GM21786 (cell line): Measurements from ENCODE around the gene INCA1.

Source experiments
- ATAC-seq: cut with Tn5 transposase; IDR thresholded peaks from one replicate; pipeline ENCODE4 v1.9.1; 2021; ENCODE audit not compliant: unreplicated experiment

INCA1 gene

DNA sequence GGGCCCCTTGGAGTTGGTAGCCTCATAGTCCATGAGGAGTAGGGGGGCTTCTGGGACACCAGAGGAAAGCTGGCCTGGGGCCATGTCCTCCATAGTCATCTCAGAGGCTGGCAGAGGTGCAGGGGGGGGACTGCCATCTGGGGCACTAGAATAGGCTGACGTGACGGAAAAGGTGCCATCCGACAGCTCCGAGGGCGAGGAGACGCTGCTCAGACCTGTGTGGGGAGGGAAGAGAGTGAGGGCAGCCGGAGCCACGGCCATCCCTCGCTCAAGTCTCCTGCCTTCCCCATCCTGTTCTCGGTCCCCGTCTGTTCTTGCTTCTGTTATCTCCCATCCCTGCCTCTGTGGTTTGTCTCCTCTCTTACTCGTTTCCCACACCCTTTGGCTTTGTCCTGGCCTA is 25.0 kb downstream of the INCA1 start:
- no peak for ATAC-seq

DNA sequence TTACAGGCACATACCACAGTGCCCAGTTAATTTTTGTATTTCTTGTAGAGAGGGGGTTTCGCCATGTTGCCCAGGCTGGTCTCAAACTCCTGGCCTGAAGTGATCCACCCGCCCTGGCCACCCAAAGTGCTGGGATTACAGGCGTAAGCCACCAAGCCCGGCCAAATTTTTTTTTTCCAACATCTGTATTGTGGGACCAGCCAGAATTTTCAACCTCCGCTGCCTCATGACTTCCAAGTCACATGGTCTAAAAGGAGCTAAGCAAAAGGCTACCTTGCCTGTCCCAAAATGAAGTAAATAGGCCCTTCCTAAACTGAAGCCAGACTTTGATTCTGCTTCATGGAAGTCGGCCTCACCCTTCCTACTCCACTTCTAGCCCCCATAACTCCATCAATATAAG is 25.5 kb downstream of the INCA1 start:
- no peak for ATAC-seq

DNA sequence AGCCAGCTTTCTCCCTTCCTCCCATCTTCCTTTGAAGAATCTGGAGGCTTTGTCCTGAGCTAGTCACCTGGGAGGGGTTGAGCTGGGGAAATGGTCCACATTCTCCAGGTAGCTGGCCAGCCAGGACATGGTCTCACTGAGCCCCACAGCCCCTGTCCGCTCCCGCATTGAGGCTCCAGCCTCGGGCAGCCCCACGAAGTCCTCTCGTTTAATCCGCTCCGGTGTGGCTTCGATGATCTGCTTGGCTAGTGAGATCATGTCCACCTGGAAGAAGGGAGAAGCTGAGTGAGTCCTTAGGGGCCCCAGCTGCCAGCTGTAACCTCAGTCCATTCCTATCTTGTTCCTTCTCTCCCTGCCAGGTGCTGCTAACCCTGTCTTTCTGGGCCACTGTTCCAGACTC is 27.0 kb downstream of the INCA1 start:
- no peak for ATAC-seq

DNA sequence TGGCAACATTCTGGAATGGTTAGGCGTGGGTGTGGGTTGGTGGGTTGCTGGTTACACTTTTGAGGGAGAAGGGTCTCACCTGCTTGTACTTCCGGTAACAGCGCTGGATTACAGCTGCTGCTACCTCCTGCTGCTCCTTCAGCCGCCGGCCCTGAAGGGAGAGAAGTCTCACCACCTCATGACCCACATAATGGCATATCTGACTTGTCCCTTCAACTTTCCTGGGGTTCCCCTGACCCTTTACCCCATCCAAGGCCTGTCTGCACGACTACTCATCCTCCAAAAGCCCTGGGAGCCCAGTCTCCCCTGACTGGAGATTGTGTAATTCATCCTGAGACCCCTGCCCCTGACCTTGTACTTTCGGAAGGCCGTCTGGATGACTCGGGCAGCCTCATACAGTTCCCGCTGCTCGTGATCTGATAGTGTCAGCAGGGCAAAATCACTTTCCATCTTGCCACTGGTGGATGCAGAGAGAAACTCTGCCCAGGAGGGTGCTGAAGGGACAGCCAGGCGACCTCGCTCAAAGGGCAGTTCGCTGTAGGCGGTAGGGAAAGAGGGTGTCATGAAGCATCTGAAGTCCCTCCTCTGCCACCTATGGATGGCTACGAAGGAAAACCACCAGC is 27.7 kb downstream of the INCA1 start:
- no peak for ATAC-seq

DNA sequence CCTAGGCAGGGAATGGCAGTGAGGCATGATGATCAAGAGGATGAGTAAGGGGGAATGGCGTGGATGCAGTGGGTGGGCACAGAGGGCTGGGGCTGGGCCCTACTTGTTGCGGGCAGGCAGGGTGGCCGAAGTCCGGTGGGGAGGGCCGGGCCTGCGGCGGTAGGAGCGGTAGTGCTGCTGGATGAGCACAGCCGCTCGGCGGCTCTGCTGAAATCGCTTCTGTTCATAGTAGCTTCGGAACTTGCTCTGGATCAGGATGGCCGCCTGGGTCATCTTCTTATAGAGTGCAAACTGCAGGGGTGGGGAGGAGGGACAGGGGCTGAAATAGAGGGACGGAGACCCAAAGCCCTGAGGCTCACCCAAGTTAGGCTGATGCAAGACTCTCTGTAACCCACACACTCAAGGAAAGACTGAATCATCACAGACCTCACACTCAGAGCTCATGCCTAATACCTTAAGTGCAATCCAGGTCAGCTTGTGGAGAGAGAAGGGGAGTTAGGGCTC is 28.2 kb downstream of the INCA1 start:
- no peak for ATAC-seq

DNA sequence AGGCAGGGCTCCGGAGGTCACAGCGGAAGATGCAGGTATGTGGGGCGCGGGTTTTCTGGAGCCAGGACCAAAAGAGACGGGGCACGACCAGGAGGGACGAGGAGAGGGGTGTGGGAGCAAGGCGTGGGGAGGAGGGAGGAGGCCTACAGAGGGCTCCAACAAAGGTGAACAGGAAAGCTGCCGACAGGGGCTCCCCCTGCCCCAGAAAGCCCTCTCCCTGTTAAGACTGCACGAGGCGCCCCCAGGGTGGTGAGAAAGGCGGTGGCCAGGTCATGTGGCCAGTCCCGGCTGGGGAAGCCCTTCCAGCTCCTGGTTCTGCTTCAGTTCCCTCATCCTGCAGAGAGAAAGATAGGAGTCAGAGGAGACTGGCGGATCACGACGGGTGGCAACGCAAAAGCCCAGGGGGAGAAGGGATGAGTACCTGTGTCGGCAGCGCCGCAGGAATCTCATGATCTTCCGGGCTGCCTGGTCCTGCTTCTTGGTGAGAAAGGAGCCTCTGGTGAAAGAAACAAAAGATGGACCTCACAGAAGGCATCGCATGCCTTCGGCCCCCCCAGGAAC is 28.8 kb downstream of the INCA1 start:
- ATAC-seq: no peak

DNA sequence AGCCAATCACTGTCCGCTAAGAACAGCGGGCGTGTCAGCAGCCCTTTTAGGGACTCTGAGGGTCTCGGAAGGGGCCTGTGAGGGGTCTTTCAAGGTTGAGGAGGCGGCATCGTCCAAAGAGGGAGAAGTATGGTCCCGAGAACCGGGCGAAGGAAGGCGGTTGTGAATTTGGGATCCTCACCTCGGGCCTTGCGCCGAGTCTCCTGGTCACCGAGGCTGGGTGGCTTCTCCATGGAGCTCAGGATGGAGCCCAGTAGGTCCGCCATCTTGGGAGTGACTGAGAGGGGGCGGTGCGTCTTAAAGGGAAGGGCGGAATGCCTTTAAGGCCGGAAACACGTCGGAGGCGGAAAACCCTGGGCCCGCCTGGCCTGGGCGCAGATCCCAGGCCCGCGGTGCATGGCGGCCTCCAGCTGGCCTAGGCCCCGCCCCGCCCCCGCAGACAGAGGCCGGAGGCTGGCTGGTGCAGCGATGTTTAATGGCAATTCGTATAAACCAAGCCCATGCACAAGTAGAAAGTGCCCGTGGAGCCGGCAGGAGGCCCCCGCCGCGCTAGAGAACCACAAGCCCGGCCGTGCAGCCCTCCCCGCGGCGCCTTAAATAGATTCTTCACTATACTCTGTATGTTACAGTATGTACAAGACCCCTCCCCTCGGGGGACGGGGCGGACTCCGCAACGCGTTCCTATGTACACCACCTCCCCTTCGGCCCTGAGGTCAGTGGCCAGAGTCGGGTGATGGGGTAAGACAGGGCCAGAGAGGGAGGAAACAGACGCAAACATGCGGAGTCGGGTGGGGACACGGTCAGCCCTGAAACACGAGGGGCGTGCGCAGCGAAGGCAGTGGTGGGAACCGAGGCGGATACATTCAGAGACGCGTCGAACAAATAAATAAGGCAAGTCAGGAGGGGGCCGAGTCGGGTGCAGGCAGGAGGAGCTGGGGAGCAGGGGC is 29.5 kb downstream of the INCA1 start, which contains the start of gene SPAG7:
Gene SPAG7 (minus strand): TSS at position 279 of the 947 bp plus-strand sequence. CDS start 13 bp downstream, at position 266.
- ATAC-seq: peak; percentile 56

DNA sequence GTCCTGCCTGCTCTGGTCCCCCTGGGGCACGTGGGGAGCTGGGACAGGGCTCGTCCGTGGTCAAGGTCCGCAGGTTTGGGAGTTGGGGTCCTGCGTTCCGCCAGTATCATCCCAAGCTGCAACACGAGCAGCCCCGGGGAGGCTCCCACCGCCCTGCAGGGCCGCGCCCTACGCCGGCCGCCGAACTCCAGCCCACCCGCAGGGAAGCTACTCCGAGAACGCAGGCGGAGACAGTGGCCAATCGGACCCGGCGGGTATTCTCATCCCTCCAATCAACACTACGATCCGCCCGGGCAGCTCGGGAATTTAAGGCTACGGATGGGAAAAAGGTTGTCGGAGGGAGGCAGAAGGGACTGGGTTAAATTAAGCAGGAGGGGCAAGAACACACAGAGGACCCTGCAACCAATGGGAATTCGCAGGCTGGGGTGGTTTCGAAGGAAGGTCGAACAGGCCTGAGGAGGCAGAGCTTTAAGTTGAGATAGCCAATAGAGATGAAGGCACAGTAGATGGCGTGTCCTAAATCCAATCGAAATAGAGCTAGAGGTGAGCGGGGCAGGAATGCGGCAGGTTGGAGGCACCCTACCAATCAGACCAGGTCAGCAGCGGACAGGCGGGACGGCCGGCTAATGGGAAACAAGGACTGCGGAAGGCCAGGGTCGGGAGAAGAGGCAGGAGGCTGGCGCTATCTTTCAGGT is 30.3 kb downstream of the INCA1 start:
- peak; percentile 85 for ATAC-seq

DNA sequence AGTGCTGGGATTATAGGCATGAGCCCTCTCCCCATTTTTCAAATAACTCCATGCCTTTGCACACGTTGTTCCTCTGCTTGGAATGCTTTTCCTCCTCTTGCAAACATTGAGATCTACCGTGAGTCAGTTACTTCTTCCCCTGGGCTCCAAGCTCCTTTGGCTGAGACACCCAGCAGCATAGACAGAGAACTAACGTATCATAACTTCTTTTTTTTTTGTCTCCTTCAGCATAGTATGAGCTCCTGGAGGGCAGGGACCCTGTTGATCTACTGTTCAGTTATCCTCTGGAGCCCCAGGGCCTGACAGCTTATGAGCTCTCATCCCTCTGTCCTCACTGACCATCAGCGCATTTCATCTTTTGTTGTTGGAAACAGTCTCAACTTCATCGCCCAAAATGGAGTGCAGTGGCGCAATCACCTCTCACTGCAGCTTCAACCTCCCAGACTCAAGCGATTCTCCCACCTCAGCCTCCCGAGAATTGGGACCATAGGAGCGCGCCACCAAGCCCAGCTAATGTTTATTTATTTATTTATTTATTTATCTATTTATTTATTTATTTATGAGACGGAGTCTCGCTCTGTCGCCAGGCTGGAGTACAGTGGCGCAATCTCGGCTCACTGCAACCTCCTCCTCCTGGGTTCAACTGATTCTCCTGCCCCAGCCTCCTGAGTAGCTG is 31.9 kb downstream of the INCA1 start:
- no peak for ATAC-seq

DNA sequence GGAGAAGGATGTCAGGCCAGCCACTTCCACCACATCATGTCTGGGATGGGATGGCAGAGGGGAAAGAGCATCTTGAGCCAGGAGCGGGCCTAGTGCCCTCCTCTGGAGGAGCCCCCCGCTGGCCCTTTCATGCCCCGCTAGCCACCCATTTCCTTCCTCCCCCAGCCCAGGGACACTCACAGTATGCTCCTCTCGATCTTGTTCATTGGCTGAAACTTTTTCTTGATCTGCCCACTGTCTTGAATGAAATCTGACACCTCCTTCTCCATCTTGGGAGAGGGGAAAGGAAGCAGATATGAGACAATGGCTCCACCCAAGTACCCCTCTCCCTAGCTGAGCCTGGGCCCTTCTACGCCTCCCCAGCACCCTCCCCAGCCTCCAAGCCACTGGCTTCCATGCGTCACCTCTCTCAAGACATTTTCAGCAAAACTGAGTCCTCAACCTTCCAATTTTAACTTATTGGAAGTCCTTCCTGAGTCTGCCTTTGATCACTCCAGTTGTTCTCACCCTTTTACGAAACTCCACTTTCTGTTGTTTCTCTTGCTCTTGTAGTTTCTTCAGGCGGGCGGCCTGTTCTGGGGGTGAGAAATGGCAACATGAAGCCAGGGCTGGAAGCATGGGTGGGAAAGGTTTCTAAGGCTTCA is 36.9 kb downstream of the INCA1 start:
- no peak for ATAC-seq

DNA sequence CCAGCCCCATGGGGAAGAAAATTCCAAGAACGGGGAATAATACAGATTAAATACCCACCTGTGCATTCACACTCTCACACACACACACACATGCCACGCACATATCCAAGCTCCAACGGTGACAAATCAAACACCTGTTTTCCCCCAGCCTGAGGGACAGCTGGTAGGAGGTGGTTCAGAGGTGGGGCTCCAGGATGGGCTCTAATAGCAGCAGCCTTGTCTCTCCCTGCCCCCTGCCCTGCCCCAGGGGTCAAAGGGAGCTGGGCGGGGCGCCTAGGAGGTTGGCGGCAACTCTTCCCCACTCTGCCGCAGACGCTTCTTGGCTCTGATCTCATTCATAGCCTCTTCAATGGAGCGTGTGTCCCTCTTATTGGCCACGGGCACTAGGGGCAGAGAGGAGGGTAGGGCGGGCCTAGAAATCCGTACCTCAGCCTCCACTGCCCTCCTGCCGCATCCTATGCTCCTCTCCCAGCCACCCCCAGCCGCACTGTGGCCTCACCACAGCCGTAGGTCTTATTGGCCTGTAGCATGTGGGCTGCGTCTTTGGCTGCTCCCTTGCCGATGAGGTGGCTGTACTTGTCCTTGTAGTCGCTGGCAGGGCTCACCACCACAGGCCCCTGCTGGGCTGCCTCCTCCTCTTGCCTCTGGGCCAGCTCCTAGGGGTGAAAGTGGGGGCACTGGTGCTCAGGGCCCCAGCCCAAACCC is 37.9 kb downstream of the INCA1 start:
- no peak for ATAC-seq

DNA sequence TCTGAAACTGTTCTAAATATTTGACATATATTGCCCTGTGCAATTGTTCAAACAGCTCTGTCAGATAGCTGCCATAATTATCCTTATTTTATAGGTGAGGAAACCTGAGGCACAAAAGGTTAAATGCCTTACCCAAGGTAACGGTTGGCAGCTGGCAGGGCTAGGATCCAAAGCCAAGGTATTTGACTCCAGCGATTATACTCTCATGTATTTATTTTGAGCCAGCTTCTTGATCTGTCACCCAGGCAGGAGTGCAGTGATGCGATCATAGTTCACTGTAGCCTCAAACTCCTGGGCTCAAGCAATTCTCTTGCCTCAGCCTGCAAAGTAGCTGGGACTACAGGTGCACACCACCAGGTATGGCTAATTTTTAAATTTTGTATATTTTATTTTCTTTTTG is 39.2 kb downstream of the INCA1 start:
- no peak for ATAC-seq

DNA sequence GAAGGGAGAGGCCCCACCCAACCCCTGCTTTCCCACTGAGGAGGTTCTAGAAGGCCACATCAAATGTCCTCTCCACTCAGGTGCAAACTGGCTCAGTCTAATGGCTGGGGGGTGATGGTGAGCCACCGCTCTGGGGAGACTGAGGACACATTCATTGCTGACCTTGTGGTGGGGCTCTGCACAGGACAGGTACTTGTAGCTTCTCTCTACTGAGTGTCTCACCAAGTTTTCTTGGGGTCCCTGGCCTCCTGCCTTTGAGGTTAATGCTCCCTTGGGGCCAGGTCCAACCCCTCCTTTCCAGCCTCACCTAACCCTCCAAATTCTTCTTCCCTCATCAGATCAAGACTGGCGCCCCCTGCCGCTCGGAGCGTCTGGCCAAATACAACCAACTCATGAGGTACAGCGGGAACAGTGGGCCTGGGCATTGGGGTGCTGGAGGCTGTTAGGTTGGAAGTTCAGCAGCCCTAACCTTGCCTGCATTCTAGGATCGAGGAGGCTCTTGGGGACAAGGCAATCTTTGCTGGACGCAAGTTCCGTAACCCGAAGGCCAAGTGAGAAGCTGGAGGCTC is 40.7 kb downstream of the INCA1 start:
- no peak for ATAC-seq

DNA sequence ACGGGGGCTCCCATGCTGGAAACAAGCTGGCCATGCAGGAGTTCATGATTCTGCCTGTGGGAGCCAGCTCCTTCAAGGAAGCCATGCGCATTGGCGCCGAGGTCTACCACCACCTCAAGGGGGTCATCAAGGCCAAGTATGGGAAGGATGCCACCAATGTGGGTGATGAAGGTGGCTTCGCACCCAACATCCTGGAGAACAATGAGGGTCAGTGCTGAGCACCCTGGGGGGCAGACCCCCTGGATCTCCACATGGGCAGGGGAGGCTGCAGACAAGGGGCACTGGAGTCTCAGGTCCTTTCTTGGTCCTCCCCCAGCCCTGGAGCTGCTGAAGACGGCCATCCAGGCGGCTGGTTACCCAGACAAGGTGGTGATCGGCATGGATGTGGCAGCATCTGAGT is 42.2 kb downstream of the INCA1 start:
- ATAC-seq: no peak

DNA sequence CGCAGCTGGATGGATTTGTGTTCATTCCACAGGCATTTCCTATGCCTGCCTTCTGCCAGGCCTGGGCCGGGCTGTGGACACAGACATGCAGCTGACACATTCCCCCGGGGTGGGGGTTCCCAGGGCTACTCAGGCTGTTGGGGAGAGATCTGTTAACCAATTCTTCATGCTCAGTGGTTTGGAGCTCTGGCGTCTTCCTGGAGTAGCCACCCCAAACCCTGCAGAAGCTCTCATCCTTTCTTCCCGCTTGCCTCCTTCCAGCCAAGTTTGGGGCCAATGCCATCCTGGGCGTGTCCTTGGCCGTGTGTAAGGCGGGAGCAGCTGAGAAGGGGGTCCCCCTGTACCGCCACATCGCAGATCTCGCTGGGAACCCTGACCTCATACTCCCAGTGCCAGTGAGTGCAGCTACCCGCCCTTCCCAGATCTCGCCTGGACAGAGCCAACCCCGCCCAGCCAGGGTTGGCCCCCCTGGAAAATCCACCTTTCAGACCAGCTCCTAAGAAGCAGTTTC is 43.8 kb downstream of the INCA1 start:
- no peak for ATAC-seq

DNA sequence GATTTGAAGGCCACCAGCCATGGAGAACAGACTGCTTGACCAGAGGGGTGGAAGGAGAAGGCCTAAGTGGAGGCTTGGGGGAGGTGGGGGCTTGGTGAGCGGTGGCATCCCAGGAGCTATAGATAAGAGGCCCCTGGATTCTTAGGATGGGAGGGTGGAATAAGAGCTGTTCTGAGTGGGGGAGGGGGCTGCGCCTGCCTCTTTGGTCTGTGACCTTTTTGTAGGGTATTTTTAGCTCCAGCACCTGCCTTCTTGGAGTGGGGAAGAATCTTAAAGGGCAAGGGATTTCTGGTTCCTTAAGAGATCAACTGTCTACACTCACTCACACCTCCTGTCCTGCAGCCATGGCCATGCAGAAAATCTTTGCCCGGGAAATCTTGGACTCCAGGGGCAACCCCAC is 45.8 kb downstream of the INCA1 start:
- no peak for ATAC-seq

DNA sequence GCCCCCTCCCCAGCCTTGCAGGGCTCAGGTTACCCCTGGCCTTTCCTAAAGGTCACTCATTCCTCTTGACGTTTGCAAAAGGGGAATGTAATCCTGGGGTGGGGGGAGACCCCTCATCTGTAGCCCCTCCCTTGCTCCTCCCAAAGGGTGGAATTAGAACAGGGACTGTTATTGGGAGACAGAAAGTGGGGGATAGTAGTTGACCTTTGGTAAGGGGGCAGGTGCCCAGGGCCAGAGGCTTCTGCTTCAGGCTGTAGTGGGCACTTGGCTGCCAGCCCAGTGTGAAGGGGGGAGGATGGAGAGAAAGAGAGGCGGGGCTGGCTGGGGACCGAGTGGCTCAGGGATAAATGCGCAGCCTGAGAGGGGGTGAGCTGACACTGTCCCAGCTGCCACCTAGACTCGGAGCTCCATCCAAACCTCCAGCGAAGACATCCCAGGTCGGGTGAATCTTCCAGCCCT is 46.5 kb downstream of the INCA1 start, which contains the start of gene ENO3:
Gene ENO3 (plus strand): TSS at position 374 of the 459 bp plus-strand sequence. CDS start 711 bp downstream, outside the sequence.
- ATAC-seq: no peak

DNA sequence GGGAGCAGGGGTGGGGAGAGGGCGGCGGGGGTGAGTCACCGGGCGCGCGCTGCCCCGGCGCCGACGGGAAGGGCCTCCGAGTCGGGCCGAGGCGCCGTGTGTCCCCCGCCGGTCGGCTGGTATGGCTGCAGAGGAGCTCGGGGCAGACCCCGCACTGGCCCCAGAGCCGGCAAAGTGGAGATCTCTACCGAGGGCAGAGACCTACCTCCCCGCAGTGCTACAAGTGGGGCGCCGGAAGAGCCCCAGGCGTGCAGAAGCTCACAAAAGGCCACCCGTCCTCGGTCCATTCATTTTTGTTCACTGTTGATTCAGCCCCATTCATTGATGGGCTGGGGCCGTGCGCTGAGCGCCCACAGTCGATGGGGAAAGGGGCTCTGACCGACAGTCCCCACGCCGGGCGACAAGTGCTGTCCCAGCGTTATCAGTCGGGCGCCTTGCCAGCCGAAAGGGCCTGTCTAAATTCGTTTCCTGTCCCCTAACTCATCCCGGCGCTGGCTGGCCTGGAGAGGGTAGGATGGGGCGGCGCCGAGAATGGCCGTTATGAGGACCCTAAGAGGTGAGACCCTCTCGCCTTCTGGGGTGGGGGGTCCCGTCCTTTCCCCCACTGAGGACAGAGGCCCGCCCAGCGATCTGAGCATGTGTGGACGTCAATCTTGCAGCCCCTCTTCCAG is 47.1 kb downstream of the INCA1 start:
- no peak for ATAC-seq
